Motor neuron (in vitro differentiated cells): ENCODE data around the gene SYT1. TPM values are rescaled to one million over a fixed set of nuclear protein-coding genes. Genes with fewer than 3 reads are reported as not detected.
A peak's percentile ranks its signal among the peaks of the same experiment; 100 is the strongest.

Experiments used
- ATAC-seq, 8 experiments: fragments of 200-7000 bp; cut with Tn5 transposase; replicated peaks in 6 of 8; 2 replicates each; pipeline ENCODE4 v1.8.0; 2021; ENCODE audit warnings: mild to moderate bottlenecking in 8 of 8, moderate library complexity in 8 of 8
- H3K27ac ChIP-seq, 2 donors: fragments of 250-450 bp; sonication (Bioruptor Pico); 2 replicates each; pipeline ENCODE4 v1.9.0; 2021; ENCODE audit warnings: antibody characterized with exemption in 2 of 2, mild to moderate bottlenecking in 2 of 2, moderate library complexity in 1 of 2
- H3K4me1 ChIP-seq, 2 donors: fragments of 250-450 bp; sonication (Bioruptor Pico); replicated peaks in 1 of 2; 2 replicates each; pipeline ENCODE4 v1.6.1; 2021; ENCODE audit warnings: antibody characterized with exemption in 2 of 2, mild to moderate bottlenecking in 2 of 2, moderate library complexity in 1 of 2
- H3K4me3 ChIP-seq, 5 donors: fragments of 250-450 bp; sonication (Bioruptor Pico); 2 replicates each; pipeline ENCODE4 v1.9.0; 2021; ENCODE audit warnings: antibody characterized with exemption in 5 of 5, mild to moderate bottlenecking in 5 of 5, moderate library complexity in 4 of 5
- WGBS, 10 experiments: fragments of 450-650 bp; shearing (Covaris generic); methylation state at CpG; one replicate each; pipeline ENCODE4 v1.0.0; 2022; 5-methylcytosine and 5-hydroxymethylcytosine counted together
- in situ Hi-C, 9 experiments: fragments of 400-800 bp; cut with MboI; loops; one replicate each; pipeline ENCODE4 v1.15.0; 2021; ENCODE audit warnings: low sequenced_read_pairs in 9 of 9, low pct_unique_long_range_greater_than_20kb in 2 of 9; ENCODE audit not compliant: unreplicated experiment in 9 of 9
- total RNA-seq, 8 experiments: library from RNA; unstranded; fragments of 300-600 nt; gene quantifications; 2 replicates each; pipeline versions ENCODE4 v1.2.3 to v1.2.4, GENCODE V29; 2022

Gene SYT1
- total RNA-seq, 8 experiments from 2014 or later: 0.18 to 86.3 (median 71.7) TPM; not detected in 1

DNA sequence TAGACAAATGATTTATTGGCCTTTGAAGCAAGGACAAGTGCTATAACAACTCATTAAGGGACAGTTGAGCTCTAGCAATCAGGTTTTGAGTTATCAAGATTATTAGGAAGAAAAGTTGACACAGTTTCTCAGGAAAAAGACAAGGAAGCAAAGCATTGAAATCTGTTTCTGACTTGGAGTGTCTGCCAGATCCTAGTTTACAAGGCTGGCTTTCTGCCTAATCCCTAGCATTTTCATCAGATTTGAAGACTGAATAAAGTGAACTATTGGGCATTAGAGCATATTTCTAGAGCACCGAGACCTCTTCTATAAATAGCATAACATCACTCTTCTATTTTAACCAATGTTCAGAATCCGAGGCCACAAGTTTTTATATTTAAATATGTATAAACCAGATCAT is 7.0 kb downstream of the SYT1 start:
- no peak for ATAC-seq
- no peak overlapping the region for H3K27ac ChIP-seq
- WGBS, 10 experiments: 0 to 100% (median 86%) methylated on average over 1 to 2 of the region's 2 CpGs; no CpG with 5 or more reads in 3 of the 10 experiments
- H3K4me3 ChIP-seq: no peak overlapping the region
- peaks cover 11 to 25% of the 10 kb centered on the region in 2 donors for H3K4me1 ChIP-seq
- in situ Hi-C loops: no loop called here

DNA sequence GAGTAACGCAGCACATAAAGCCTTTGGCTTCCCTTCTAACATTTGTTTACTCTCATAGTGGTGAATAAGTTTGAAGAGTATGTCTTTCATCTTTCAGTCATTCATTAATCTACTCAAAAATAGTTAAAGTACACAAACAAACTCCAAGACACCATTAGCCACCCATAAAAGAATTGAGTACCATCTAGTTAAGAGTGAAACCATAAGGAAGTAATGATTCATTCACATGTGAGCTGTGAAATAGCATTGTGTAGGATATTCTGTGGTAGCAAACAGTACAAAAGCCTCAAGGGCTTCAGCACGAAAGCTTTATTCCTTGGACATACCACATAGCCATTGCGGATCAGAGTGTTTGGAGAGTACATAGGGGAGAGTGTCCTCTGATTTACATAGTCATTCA is 13.9 kb downstream of the SYT1 start:
- no peak overlapping the region for H3K27ac ChIP-seq
- peak in 3 of 8 experiments; percentile 21 to 68 (median 57) for ATAC-seq
- no peak overlapping the region for H3K4me3 ChIP-seq
- no peaks in the 10 kb centered on the region for H3K4me1 ChIP-seq
- in situ Hi-C loops: no loop called here
- 0 to 100% (median 93%) methylated on average over 1 to 3 of the region's 3 CpGs for WGBS, 10 experiments

GRCh38 chr12:78878866-78879265 is 14.3 kb downstream of the SYT1 start:
- WGBS, 10 experiments: 80 to 100% (median 100%) methylated on average over 1 of the region's 1 CpG; no CpG with 5 or more reads in 5 of the 10 experiments
- Histone ChIP-seq H3K4me1 (no peaks in the 10 kb centered on the region), H3K4me3 (no peak overlapping the region), H3K27ac (no peak overlapping the region)
- no peak for ATAC-seq
- in situ Hi-C loops: no loop called here

GRCh38 chr12:78880078-78880477 is 15.5 kb downstream of the SYT1 start:
- in situ Hi-C loops: no loop called here
- ATAC-seq: no peak
- no peak overlapping the region for H3K4me3 ChIP-seq
- H3K4me1 ChIP-seq: no peaks in the 10 kb centered on the region
- H3K27ac ChIP-seq: no peak overlapping the region

DNA sequence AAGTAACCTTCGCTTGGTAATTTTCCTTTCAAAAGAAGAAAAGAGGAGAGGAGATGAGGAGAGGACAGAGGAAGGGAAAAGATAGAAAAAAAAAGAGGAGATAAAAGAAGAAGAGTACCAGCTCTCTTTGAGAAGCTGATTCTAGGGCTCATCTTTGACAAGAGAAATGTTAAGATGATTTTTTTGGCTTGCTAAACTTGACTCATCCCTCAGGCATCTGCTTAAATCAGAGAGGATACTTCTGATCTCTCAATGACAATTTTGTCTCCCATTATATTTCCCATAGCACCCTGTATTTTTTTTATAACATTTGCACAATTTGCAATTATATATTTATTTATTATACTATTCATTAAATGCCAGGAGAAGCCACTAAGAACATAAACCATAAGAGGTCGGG is 17.1 kb downstream of the SYT1 start:
- in situ Hi-C loops: no loop called here
- WGBS, 10 experiments: 14 to 100% (median 92%) methylated on average over 1 to 2 of the region's 2 CpGs
- peaks cover 0 to under 1% of the 10 kb centered on the region in 2 donors for H3K4me1 ChIP-seq
- no peak overlapping the region for H3K27ac ChIP-seq
- ATAC-seq: no peak
- no peak overlapping the region for H3K4me3 ChIP-seq

GRCh38 chr12:78885466-78885865 is 20.9 kb downstream of the SYT1 start:
- Histone ChIP-seq H3K4me1 (peaks cover 0 to 3% of the 10 kb centered on the region in 2 donors), H3K27ac (no peak overlapping the region), H3K4me3 (no peak overlapping the region)
- peak in 1 of 8 experiments; percentile 36 for ATAC-seq
- in situ Hi-C loops: no loop called here
- WGBS, 10 experiments: 0 to 60% (median 15%) methylated on average over 2 of the region's 2 CpGs; no CpG with 5 or more reads in 3 of the 10 experiments

DNA sequence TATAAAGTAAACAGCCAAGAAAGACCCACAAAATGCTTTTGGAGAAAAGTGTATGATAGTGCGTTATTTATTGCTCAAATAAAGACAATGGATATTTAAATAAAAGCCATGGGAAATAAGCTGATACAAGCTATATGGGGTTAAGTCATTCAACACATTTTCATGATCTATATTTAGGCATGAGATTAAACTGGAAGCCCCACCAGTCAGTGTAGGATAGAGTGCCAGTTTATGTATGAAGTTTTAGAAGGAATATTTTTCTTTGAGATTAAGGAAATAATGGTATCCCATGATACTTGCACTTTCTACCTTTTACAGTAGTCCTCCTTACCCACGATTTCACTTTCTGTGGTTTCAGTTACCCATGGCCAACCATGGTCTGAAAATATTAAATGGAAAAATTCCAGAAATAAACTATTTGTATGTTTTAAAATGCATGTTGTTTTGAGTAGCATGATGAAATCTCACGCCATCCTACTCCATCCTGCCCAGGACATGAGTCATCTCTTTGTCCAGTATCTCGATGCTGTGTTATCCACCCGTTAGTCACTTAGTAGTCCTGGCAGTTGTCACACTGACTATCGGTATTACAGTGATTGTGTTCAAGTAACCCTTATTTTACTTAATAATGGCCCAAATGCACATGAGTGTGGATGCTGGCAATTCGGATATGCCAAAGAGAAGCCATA is 22.3 kb downstream of the SYT1 start:
- in situ Hi-C loops: no loop called here
- H3K4me3 ChIP-seq: no peak overlapping the region
- WGBS, 10 experiments: 25 to 100% (median 69%) methylated on average over 1 to 7 of the region's 7 CpGs
- peaks cover 0 to 3% of the 10 kb centered on the region in 2 donors for H3K4me1 ChIP-seq
- peak overlapping the region in 1 of 2 donors; percentile 77 for H3K27ac ChIP-seq
- ATAC-seq: peak in 7 of 8 experiments; percentile 40 to 100 (median 96)

- peak in 4 of 8 experiments; percentile 4 to 39 (median 36) for ATAC-seq
- 37 to 100% (median 83%) methylated on average over 2 to 3 of the region's 3 CpGs for WGBS, 10 experiments
- peaks cover 0 to 3% of the 10 kb centered on the region in 2 donors for H3K4me1 ChIP-seq
- H3K27ac ChIP-seq: peak overlapping the region in 1 of 2 donors; percentile 9
- in situ Hi-C loops: no loop called here
- no peak overlapping the region for H3K4me3 ChIP-seq
Measured at GRCh38 chr12:78887444-78887843, 22.9 kb downstream of the SYT1 start.

DNA sequence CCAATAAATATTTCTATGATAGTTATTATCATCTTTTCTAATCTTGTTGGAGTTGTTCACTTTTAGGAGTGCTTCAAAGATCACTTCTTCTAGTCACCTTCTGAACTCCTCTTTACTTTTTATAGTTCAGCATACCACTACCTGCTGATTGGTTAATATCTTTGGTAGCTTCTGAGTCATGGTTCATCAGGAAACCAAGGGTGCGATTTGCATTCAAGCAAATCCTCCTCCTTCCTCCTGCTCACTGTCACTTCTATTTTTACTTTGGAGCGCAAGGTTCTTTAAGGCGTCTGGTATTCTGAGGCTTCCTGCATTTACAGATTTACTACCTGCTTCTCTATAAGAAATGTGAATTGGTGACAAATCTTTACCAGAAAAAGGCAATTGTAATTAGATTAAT is 24.0 kb downstream of the SYT1 start:
- 50 to 96% (median 87%) methylated on average over 1 to 3 of the region's 3 CpGs for WGBS, 10 experiments
- H3K4me1 ChIP-seq: peaks cover 0 to 3% of the 10 kb centered on the region in 2 donors
- in situ Hi-C loops: no loop called here
- ATAC-seq: no peak
- H3K4me3 ChIP-seq: no peak overlapping the region
- no peak overlapping the region for H3K27ac ChIP-seq

GRCh38 chr12:78891646-78892353 is 27.2 kb downstream of the SYT1 start:
- no peak for ATAC-seq
- H3K4me1 ChIP-seq: peaks cover 0 to 1% of the 10 kb centered on the region in 2 donors
- no peak overlapping the region for H3K27ac ChIP-seq

GRCh38 chr12:78898416-78898815 is 33.8 kb downstream of the SYT1 start:
- no peak overlapping the region for H3K27ac ChIP-seq
- in situ Hi-C loops: no loop called here
- H3K4me1 ChIP-seq: peaks cover 0 to 5% of the 10 kb centered on the region in 2 donors
- ATAC-seq: peak in 3 of 8 experiments; percentile 33 to 87 (median 64)
- WGBS, 10 experiments: 38 to 100% (median 100%) methylated on average over 1 of the region's 1 CpG; no CpG with 5 or more reads in 2 of the 10 experiments
- H3K4me3 ChIP-seq: no peak overlapping the region

More at GRCh38 chr12:78891646-78892353, 27.2 kb downstream of the SYT1 start:
- H3K4me3 ChIP-seq: no peak overlapping the region
- in situ Hi-C loops: no loop called here
- WGBS, 10 experiments: 0 to 100% (median 79%) methylated on average over 1 of the region's 1 CpG

- Histone ChIP-seq H3K4me1 (peaks cover 3 to 8% of the 10 kb centered on the region in 2 donors), H3K4me3 (no peak overlapping the region), H3K27ac (no peak overlapping the region)
- ATAC-seq: peak in 4 of 8 experiments; percentile 41 to 52 (median 47)
- in situ Hi-C loops: no loop called here
- 0 to 70% (median 0%) methylated on average over 1 of the region's 1 CpG; no CpG with 5 or more reads in 3 of the 10 experiments for WGBS, 10 experiments
Measured at GRCh38 chr12:78914859-78915331, 50.3 kb downstream of the SYT1 start.

- 0 to 100% (median 80%) methylated on average over 1 to 3 of the region's 3 CpGs; no CpG with 5 or more reads in 1 of the 10 experiments for WGBS, 10 experiments
- Histone ChIP-seq H3K27ac (no peak overlapping the region), H3K4me1 (peaks cover 3 to 8% of the 10 kb centered on the region in 2 donors), H3K4me3 (no peak overlapping the region)
- in situ Hi-C loops: no loop called here
- peak in 4 of 8 experiments; percentile 44 to 74 (median 54) for ATAC-seq
Measured at GRCh38 chr12:78916845-78917480, 52.4 kb downstream of the SYT1 start.
